AG04450 (cell line): ENCODE measurements around the gene TSPAN9. TPM values are rescaled to one million over a fixed set of nuclear protein-coding genes. Genes with fewer than 3 reads are reported as not detected.

Experiments used
- CTCF ChIA-PET: fragments of 300-600, 350-600 bp; formaldehyde crosslinking; extraction: SDS; loops from one replicate; lab custom pipeline; 2022; ENCODE audit warnings: antibody characterized with exemption, inconsistent platforms; lab: Charles Lee
- POLR2A ChIA-PET: fragments of 350-600 bp; formaldehyde crosslinking; extraction: SDS; loops from one replicate; lab custom pipeline; 2021; ENCODE audit warnings: antibody characterized with exemption, inconsistent platforms; lab: Yijun Ruan, JAX
- DNase-seq: peaks from one replicate; pipeline ENCODE4 v3.0.0-alpha.2; 2011; ENCODE audit warnings: low read depth, low spot score
- H3K27ac ChIP-seq: one replicate; pipeline ENCODE4 v1.5.1; 2012; ENCODE audit warnings: low read depth, low read length, control low read depth
- H3K27me3 ChIP-seq: one replicate; pipeline ENCODE4 v1.6.0; 2012; ENCODE audit warnings: low read length; ENCODE audit not compliant: control insufficient read depth, insufficient read depth
- H3K4me3 ChIP-seq: 2 replicates; pipeline ENCODE4 v1.5.1; 2011; ENCODE audit warnings: mild to moderate bottlenecking, low read depth, low read length, control low read depth
- H3K9me3 ChIP-seq: 2 replicates; pipeline ENCODE4 v1.5.1; 2012; ENCODE audit warnings: low read length; ENCODE audit not compliant: control insufficient read depth, insufficient read depth
- polyA plus RNA-seq: library from polyadenylated mRNA; depleted of rRNA; stranded (reverse); fragments of >200 nt; gene quantifications from 2 replicates; pipeline ENCODE4 v1.2.3, GENCODE V29; 2011
- TF ChIP-seq, protein P1 (sequence below): IDR thresholded peaks from 2 replicates; pipeline ENCODE4 v1.5.1; 2011; ENCODE audit warnings: low read depth, low read length, control low read depth, inconsistent platforms

Gene TSPAN9
- polyA plus RNA-seq, 1 experiment, result 68.0 TPM

DNA sequence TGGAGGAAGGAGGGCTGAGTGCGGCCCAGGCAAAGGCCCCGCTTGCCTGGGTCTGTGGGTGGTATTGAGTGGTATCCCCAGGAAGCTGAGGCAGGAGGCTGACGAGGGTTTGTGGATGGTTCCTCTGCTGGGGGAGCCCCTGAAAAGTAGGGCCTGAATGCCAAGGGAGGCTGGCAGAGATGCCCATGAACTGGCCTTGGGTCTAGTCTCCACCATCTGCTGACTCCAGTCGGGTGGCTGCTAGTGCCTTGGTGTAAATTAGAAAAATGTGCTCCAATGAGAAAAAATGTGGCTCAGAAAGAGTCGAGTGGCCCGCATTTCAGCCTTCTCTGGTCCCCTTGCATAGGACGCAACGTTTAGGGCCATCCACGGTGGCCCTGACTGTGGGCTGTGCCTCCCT is 232.6 kb downstream of the TSPAN9 start:
- peaks cover 23% of the 10 kb centered on the region for H3K27me3 ChIP-seq
- no peak for DNase-seq
- ChIA-PET CTCF (interaction anchor here (9.4 kb wide), 1 partner anchor 11 kb away, joined by 126 read pairs; no protein-coding TSS in a partner anchor), POLR2A (no interaction called here)
- TF ChIP-seq, protein P1, sequence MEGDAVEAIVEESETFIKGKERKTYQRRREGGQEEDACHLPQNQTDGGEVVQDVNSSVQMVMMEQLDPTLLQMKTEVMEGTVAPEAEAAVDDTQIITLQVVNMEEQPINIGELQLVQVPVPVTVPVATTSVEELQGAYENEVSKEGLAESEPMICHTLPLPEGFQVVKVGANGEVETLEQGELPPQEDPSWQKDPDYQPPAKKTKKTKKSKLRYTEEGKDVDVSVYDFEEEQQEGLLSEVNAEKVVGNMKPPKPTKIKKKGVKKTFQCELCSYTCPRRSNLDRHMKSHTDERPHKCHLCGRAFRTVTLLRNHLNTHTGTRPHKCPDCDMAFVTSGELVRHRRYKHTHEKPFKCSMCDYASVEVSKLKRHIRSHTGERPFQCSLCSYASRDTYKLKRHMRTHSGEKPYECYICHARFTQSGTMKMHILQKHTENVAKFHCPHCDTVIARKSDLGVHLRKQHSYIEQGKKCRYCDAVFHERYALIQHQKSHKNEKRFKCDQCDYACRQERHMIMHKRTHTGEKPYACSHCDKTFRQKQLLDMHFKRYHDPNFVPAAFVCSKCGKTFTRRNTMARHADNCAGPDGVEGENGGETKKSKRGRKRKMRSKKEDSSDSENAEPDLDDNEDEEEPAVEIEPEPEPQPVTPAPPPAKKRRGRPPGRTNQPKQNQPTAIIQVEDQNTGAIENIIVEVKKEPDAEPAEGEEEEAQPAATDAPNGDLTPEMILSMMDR, result no peak
- H3K27ac ChIP-seq, result no peak overlapping the region
- H3K9me3 ChIP-seq, result no peaks in the 10 kb centered on the region; the same call in 1 of the 2 replicates
- H3K4me3 ChIP-seq, result no peak overlapping the region

DNA sequence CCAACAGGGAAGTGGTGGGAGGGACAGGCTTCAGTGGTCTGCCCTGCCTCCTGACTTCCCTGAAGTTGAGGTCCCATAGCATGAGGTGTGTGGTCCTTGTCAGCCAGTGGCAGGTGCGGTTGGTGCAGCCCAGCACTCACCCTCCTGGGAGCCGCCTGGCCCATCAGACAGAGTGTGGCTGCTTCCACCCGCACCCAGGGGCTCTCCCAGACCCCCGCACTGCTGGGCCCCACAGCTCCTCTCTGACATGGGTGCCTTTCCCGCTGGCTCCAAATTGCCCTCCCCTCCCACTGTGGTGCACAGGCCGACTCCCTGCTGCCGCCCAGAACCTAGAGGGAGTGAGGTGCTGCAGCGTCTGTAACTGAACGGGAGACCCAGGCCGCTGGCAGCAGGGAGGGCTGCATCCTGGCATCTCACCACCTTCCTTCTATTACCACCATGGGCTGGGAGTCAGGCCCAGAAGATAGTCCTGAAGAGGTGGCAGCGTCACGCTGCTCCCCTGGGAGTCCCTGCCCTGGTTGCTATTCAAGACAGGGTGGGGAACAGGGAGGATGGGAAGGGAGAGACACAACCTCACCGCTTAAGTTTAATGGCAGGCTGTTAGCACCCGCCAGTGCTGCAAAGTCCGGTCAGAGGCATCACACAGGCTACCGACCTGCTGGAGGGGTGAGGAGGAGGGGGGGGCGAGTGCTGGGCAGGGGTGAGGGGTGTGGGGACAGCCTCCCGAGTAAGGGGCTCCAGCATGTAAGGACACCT is 233.3 kb downstream of the TSPAN9 start:
- Histone ChIP-seq H3K27me3 (peaks cover 23% of the 10 kb centered on the region), H3K9me3 (no peaks in the 10 kb centered on the region), H3K27ac (no peak overlapping the region), H3K4me3 (no peak overlapping the region)
- DNase-seq, result no peak
- ChIA-PET POLR2A (no interaction called here), CTCF (interaction anchor here (9.4 kb wide), 1 partner anchor 11 kb away, joined by 126 read pairs; no protein-coding TSS in a partner anchor)
- TF ChIP-seq, protein P1, result no peak

DNA sequence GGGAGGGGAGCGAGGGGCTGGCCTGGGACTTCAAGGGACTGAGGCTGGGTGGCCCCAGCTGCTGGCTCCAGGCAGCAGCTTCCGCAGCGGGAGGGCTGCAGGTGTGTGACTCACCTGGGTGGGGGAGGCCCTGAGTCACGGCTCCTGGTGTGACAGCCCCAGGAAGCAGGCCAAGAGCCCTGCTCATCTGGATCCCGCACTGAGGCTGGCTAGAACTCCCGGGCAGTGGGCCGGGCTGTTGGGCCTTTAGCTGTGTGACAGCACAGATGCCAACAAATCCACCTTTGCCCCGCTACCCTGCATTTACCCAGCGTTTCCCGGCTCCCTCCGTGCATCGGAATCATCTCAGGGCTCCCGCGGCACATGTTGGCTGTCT is 233.8 kb downstream of the TSPAN9 start:
- no peak for DNase-seq
- Histone ChIP-seq H3K27me3 (peaks cover 23% of the 10 kb centered on the region), H3K9me3 (no peaks in the 10 kb centered on the region), H3K27ac (no peak overlapping the region), H3K4me3 (no peak overlapping the region)
- ChIA-PET POLR2A (no interaction called here), CTCF (interaction anchor here (9.4 kb wide), 1 partner anchor 12 kb away, joined by 126 read pairs; no protein-coding TSS in a partner anchor)
- TF ChIP-seq, protein P1, result no peak

DNA sequence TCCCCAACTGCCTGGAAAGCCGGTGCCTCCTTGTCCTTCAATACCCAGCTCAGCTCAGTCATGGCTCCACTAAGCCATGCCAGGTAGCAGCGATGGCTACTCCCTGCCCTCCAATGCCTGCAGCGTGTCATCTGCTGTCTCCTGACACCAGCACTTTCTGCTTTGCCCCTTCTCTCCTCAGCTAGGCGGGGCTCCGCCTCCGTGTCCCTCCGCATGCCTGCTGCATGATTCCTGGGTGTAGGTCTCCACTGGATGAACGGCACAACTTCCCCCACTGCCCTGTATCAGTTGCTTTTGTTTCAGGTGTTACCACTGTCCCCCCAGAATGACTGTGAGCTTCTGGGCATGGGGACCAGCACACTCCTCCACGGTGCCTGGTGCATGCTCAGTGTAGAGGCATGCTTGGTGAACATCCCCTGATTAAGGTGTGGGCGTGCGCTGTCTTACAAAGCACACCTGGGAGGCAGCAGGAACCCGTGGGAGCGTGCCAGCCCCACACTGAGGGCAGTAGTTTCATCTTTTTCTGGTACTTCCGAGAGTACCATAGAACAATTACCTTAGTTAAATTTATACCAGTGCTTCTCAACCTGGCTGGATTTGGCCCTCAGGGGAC is 234.4 kb downstream of the TSPAN9 start:
- TF ChIP-seq, protein P1, result no peak
- no peaks in the 10 kb centered on the region for H3K9me3 ChIP-seq
- ChIA-PET CTCF (interaction anchor here (9.4 kb wide), 1 partner anchor 13 kb away, joined by 126 read pairs; no protein-coding TSS in a partner anchor), POLR2A (no interaction called here)
- H3K27me3 ChIP-seq, result peaks cover 20% of the 10 kb centered on the region
- H3K27ac ChIP-seq, result no peak overlapping the region
- no peak overlapping the region for H3K4me3 ChIP-seq
- no peak for DNase-seq

DNA sequence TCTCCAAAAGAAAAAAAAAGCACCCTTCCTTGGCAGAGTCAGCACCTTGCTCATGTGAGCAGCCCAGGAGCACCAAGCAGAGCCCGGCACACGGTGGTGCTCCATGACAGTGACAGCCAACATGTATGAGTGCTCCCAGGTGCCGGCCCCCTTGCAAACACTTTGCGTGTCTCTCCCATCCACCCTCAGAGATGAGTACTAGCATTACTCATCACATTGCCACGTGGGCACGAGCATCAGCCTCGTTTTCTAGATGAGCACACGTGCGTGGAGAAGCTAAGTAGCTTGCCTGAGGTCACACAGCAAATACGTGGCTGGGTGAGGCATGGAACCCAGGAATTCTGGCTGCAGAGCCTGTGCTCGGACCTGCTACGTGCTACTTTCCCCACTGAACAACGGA is 235.9 kb downstream of the TSPAN9 start:
- H3K27ac ChIP-seq, result no peak overlapping the region
- DNase-seq, result peak; percentile 57

More for the DNA sequence above, 235.9 kb downstream of the TSPAN9 start:
- no peak overlapping the region for H3K4me3 ChIP-seq
- ChIA-PET POLR2A (no interaction called here), CTCF (interaction anchor here (0.6 to 9.4 kb wide), 5 partner anchors 7 to 784 kb away, joined by 3 to 126 read pairs (median 4); no protein-coding TSS in a partner anchor)
- TF ChIP-seq, protein P1, result no peak
- no peaks in the 10 kb centered on the region for H3K9me3 ChIP-seq
- H3K27me3 ChIP-seq, result peaks cover 22% of the 10 kb centered on the region
